IMR-90 (cell line): ENCODE measurements around the gene PLCD4. TPM values are rescaled to one million over a fixed set of nuclear protein-coding genes. Genes with fewer than 3 reads are reported as not detected.

Source experiments
- ATAC-seq: fragments of 200-7000 bp; cut with Tn5 transposase; 2 replicates; pipeline ENCODE4 v1.9.1; 2020; ENCODE audit warnings: low read depth, mild to moderate bottlenecking, moderate library complexity
- BruUV-seq: library from RNA; stranded (reverse); fragments of 400-500 nt; replicated peaks from 2 replicates; lab custom pipeline; 2021; lab: Mats Ljungman, UMichigan
- CTCF ChIA-PET: fragments of 300-600 bp; formaldehyde crosslinking; extraction: SDS; loops from one replicate; lab custom pipeline; 2021; ENCODE audit warnings: antibody characterized with exemption; lab: Yijun Ruan, JAX
- POLR2A ChIA-PET: fragments of 300-600 bp; sonication (Branson Sonifier 250); formaldehyde crosslinking; loops from one replicate; lab custom pipeline; 2022; ENCODE audit warnings: antibody characterized with exemption; ENCODE audit not compliant: unreplicated experiment; lab: Charles Lee
- DNase-seq: peaks from one replicate; pipeline ENCODE4 v3.0.0; 2013
- H2AFZ ChIP-seq: replicated peaks from 2 replicates; pipeline ENCODE3; 2013; ENCODE audit warnings: low read length, mild to moderate bottlenecking; ENCODE audit not compliant: poor library complexity
- H2AK5ac ChIP-seq: 2 replicates; pipeline ENCODE4 v1.6.1; 2013; ENCODE audit warnings: low read depth, low read length, inconsistent platforms
- H2AK9ac ChIP-seq: replicated peaks from 2 replicates; pipeline ENCODE3; 2013; ENCODE audit warnings: mild to moderate bottlenecking, low read depth, low read length, moderate library complexity; ENCODE audit not compliant: poor library complexity
- H2BK120ac ChIP-seq: 2 replicates; pipeline ENCODE4 v1.6.1; 2013; ENCODE audit warnings: low read depth, low read length, inconsistent platforms
- H2BK15ac ChIP-seq: 3 replicates; pipeline ENCODE4 v1.6.1; 2013; ENCODE audit warnings: low read depth, low read length, inconsistent platforms
- H2BK20ac ChIP-seq: 2 replicates; pipeline ENCODE4 v1.6.1; 2013; ENCODE audit warnings: low read depth, mild to moderate bottlenecking, inconsistent platforms, low read length, moderate library complexity
- H2BK5ac ChIP-seq: 2 replicates; pipeline ENCODE4 v1.6.1; 2013; ENCODE audit warnings: mild to moderate bottlenecking, low read depth, low read length, inconsistent platforms; ENCODE audit not compliant: poor library complexity, severe bottlenecking
- H3K14ac ChIP-seq: replicated peaks from 2 replicates; pipeline ENCODE4 v1.6.1; 2013; ENCODE audit warnings: low read depth, low read length, inconsistent platforms
- H3K18ac ChIP-seq: 2 replicates; pipeline ENCODE4 v1.6.1; 2013; ENCODE audit warnings: low read depth, low read length, control low read depth
- H3K23ac ChIP-seq: 2 replicates; pipeline ENCODE4 v1.6.1; 2013; ENCODE audit warnings: low read depth, low read length, inconsistent platforms
- H3K27ac ChIP-seq: 2 replicates; pipeline ENCODE4 v1.5.1; 2013; ENCODE audit warnings: mild to moderate bottlenecking, control low read depth, low read length; ENCODE audit not compliant: insufficient read depth
- H3K27me3 ChIP-seq: 2 replicates; pipeline ENCODE4 v1.6.1; 2013; ENCODE audit warnings: low read length; ENCODE audit not compliant: control insufficient read depth, insufficient read depth
- H3K36me3 ChIP-seq: 2 replicates; pipeline ENCODE4 v1.6.1; 2013; ENCODE audit warnings: low read length, mixed read lengths; ENCODE audit not compliant: control insufficient read depth, insufficient read depth
- H3K4ac ChIP-seq: 2 replicates; pipeline ENCODE4 v1.6.1; 2013; ENCODE audit warnings: low read depth, low read length, inconsistent platforms
- H3K4me1 ChIP-seq: 2 replicates; pipeline ENCODE4 v1.6.1; 2013; ENCODE audit warnings: low read length, mixed read lengths; ENCODE audit not compliant: control insufficient read depth, insufficient read depth
- H3K4me2 ChIP-seq: 2 replicates; pipeline ENCODE4 v1.6.1; 2013; ENCODE audit warnings: low read depth, mild to moderate bottlenecking, control low read depth, low read length, moderate library complexity
- H3K4me3 ChIP-seq: 2 replicates; pipeline ENCODE4 v1.5.1; 2013; ENCODE audit warnings: low read depth, mild to moderate bottlenecking, control low read depth, low read length, moderate library complexity; ENCODE audit not compliant: insufficient read depth
- H3K56ac ChIP-seq: 2 replicates; pipeline ENCODE4 v1.6.1; 2013; ENCODE audit warnings: low read length, inconsistent platforms; ENCODE audit not compliant: insufficient read depth; ENCODE audit errors: extremely low read depth
- H3K79me1 ChIP-seq, 2 experiments: 2 replicates each; pipeline ENCODE4 v1.6.1; 2013; ENCODE audit warnings: low read length in 2 of 2, inconsistent platforms in 1 of 2, low read depth in 1 of 2
- H3K9ac ChIP-seq: 2 replicates; pipeline ENCODE4 v1.6.1; 2013; ENCODE audit warnings: low read depth, low read length, control low read depth
- H3K9me1 ChIP-seq: 2 replicates; pipeline ENCODE4 v1.6.1; 2013; ENCODE audit warnings: low read length, inconsistent platforms; ENCODE audit not compliant: insufficient read depth
- H3K9me3 ChIP-seq: 2 replicates; pipeline ENCODE4 v1.6.1; 2013; ENCODE audit warnings: low read length; ENCODE audit not compliant: control insufficient read depth, insufficient read depth
- H4K20me1 ChIP-seq: 2 replicates; pipeline ENCODE4 v1.6.1; 2013; ENCODE audit warnings: low read length, inconsistent platforms; ENCODE audit not compliant: insufficient read depth
- H4K5ac ChIP-seq: 2 replicates; pipeline ENCODE4 v1.6.1; 2013; ENCODE audit warnings: mild to moderate bottlenecking, low read depth, low read length, control low read depth
- H4K8ac ChIP-seq, 2 experiments: 2 replicates each; pipeline ENCODE4 v1.6.1; 2013; ENCODE audit warnings: low read depth in 2 of 2, low read length in 2 of 2, control low read depth in 1 of 2, inconsistent platforms in 1 of 2
- H4K91ac ChIP-seq: 2 replicates; pipeline ENCODE4 v1.6.1; 2013; ENCODE audit warnings: low read depth, low read length, inconsistent platforms; ENCODE audit not compliant: insufficient read depth
- BHLHE40 ChIP-seq: fragments of 150-350 bp; IDR thresholded peaks from 2 replicates; pipeline ENCODE4 v1.6.1; 2016; ENCODE audit warnings: mild to moderate bottlenecking, low read depth, low read length
- CEBPB ChIP-seq: IDR thresholded peaks from 2 replicates; pipeline ENCODE4 v1.6.1; 2012; ENCODE audit warnings: low read depth, low read length, improper control_type of control experiment
- FOS ChIP-seq: fragments of 150-350 bp; IDR thresholded peaks from 2 replicates; pipeline ENCODE4 v1.6.1; 2016; ENCODE audit warnings: low read depth, low read length
- MAFK ChIP-seq: IDR thresholded peaks from 2 replicates; pipeline ENCODE4 v1.6.1; 2012; ENCODE audit warnings: low read depth, low read length, improper control_type of control experiment
- POLR2A ChIP-seq: IDR thresholded peaks from 2 replicates; pipeline ENCODE4 v1.6.1; 2012; ENCODE audit warnings: mild to moderate bottlenecking, low read depth, low read length
- RAD21 ChIP-seq: IDR thresholded peaks from 2 replicates; pipeline ENCODE4 v1.6.1; 2012; ENCODE audit warnings: low read length, improper control_type of control experiment
- RCOR1 ChIP-seq: IDR thresholded peaks from 2 replicates; pipeline ENCODE4 v1.6.1; 2012; ENCODE audit warnings: mild to moderate bottlenecking, low read length, improper control_type of control experiment; ENCODE audit not compliant: insufficient replicate concordance
- RFX5 ChIP-seq: IDR thresholded peaks from 2 replicates; pipeline ENCODE4 v1.8.0; 2012; ENCODE audit warnings: low read depth, mild to moderate bottlenecking, low read length, moderate library complexity
- WGBS, 2 experiments: methylation state at CpG; one replicate each; pipeline versions ENCODE4 v1.1.5 to v1.1.7; 2013; ENCODE audit warnings: missing lambda C conversion rate in 2 of 2; ENCODE audit not compliant: insufficient read length in 1 of 2; ENCODE audit errors: extremely low coverage in 2 of 2; 5-methylcytosine and 5-hydroxymethylcytosine counted together
- dilution Hi-C: fragments of 300-500 bp; cut with HindIII; formaldehyde crosslinking; loops from one replicate; pipeline ENCODE4 v1.14.3; 2018; ENCODE audit warnings: low sequenced_read_pairs; ENCODE audit not compliant: unreplicated experiment
- in situ Hi-C: fragments of 300-500 bp; cut with MboI; formaldehyde crosslinking; loops from 3 replicates; pipeline ENCODE4 v1.14.3; 2019; ENCODE audit warnings: low sequenced_read_pairs, inconsistent platforms, mixed read lengths
- intact Hi-C: fragments of 100-400 bp; cut with micrococcal nuclease; formaldehyde crosslinking; loops from 2 replicates; pipeline ENCODE4 v1.10.0; 2022
- polyA plus RNA-seq, 3 experiments: library from polyadenylated mRNA; depleted of rRNA; stranded (reverse); fragments of >200 nt; gene quantifications; 2 replicates each; pipeline ENCODE4 v1.2.3, GENCODE V29; 2012; ENCODE audit warnings: low replicate concordance in 1 of 3
- total RNA-seq: library from RNA; depleted of rRNA; stranded (reverse); fragments of >200 nt; gene quantifications from 2 replicates; pipeline ENCODE4 v1.2.3, GENCODE V29; 2012
- TF ChIP-seq, protein P1 (sequence below): fragments of 150-350 bp; IDR thresholded peaks from 2 replicates; pipeline ENCODE4 v1.6.1; 2016; ENCODE audit warnings: low read depth, mild to moderate bottlenecking, low read length, moderate library complexity, borderline replicate concordance
- TF ChIP-seq, protein P2 (sequence below): conservative IDR thresholded peaks from 2 replicates; pipeline ENCODE4 v1.5.1; 2012; ENCODE audit warnings: mild to moderate bottlenecking, low read depth, low read length, improper control_type of control experiment

Gene PLCD4
- total and polyA plus RNA-seq, 2 of the 4 experiments (the other 2 are of a cell fraction): 1.9 to 2.0 TPM

DNA sequence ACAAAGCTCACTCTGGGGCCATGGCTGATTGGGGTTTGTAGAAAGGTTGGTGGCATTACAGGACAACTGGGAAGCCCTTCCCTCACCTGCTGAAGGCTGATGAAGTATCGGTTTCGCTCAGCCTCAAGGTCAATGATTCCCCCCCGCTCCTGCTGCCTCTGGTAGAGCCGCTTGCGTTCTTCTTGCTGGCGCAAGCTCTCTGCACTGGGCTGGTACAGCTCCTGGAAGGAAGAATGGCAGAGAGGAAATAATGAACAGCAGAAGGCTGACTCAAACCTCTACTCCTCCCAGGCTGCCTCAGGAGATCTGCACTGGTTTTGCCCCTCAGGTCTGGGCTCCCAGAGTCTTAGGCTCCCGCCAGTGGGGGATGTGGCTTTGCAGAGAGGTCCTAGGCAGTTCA, 57.0 kb downstream of the PLCD4 start:
- Histone ChIP-seq H4K5ac (no peak overlapping the region), H2BK20ac (no peak overlapping the region), H3K4me3 (no peak overlapping the region), H3K14ac (no peak overlapping the region), H4K20me1 (peaks cover 8% of the 10 kb centered on the region; the same call in 1 of the 2 replicates), H2BK120ac (no peak overlapping the region), H4K91ac (no peak overlapping the region), H3K27ac (no peak overlapping the region), H3K9me1 (peaks cover 8% of the 10 kb centered on the region; the same call in 1 of the 2 replicates), H4K8ac (no peak overlapping the region), H3K23ac (no peak overlapping the region), H2AK5ac (no peak overlapping the region), H3K36me3 (peaks cover 57% of the 10 kb centered on the region), H2BK15ac (no peak overlapping the region), H3K4me1 (peaks cover 3% of the 10 kb centered on the region; the same call in 1 of the 2 replicates), H3K4me2 (no peak overlapping the region), H3K56ac (no peak overlapping the region), H2BK5ac (no peak overlapping the region), H3K4ac (no peak overlapping the region), H3K9ac (no peak overlapping the region), H2AFZ (no peak overlapping the region), H3K79me1 (peaks cover 37 to 40% of the 10 kb centered on the region in 2 experiments), H2AK9ac (no peak overlapping the region), H3K27me3 (no peaks in the 10 kb centered on the region), H3K9me3 (no peaks in the 10 kb centered on the region), H3K18ac (no peak overlapping the region)
- TF ChIP-seq MAFK (no peak), CEBPB (no peak), FOS (no peak), BHLHE40 (no peak), RCOR1 (no peak), RFX5 (no peak), POLR2A (no peak), RAD21 (no peak)
- TF ChIP-seq, protein P1, sequence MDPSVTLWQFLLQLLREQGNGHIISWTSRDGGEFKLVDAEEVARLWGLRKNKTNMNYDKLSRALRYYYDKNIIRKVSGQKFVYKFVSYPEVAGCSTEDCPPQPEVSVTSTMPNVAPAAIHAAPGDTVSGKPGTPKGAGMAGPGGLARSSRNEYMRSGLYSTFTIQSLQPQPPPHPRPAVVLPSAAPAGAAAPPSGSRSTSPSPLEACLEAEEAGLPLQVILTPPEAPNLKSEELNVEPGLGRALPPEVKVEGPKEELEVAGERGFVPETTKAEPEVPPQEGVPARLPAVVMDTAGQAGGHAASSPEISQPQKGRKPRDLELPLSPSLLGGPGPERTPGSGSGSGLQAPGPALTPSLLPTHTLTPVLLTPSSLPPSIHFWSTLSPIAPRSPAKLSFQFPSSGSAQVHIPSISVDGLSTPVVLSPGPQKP: no peak
- TF ChIP-seq, protein P2, sequence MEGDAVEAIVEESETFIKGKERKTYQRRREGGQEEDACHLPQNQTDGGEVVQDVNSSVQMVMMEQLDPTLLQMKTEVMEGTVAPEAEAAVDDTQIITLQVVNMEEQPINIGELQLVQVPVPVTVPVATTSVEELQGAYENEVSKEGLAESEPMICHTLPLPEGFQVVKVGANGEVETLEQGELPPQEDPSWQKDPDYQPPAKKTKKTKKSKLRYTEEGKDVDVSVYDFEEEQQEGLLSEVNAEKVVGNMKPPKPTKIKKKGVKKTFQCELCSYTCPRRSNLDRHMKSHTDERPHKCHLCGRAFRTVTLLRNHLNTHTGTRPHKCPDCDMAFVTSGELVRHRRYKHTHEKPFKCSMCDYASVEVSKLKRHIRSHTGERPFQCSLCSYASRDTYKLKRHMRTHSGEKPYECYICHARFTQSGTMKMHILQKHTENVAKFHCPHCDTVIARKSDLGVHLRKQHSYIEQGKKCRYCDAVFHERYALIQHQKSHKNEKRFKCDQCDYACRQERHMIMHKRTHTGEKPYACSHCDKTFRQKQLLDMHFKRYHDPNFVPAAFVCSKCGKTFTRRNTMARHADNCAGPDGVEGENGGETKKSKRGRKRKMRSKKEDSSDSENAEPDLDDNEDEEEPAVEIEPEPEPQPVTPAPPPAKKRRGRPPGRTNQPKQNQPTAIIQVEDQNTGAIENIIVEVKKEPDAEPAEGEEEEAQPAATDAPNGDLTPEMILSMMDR: no peak
- DNase-seq: no peak
- ATAC-seq: no peak
- no TSS peak for BruUV-seq
- ChIA-PET CTCF (interaction anchor here (0.5 kb wide), 1 partner anchor 108 kb away, joined by 3 read pairs; no protein-coding TSS in a partner anchor), POLR2A (no interaction called here)
- intact Hi-C loops: no loop called here
- dilution Hi-C loops: no loop called here
- WGBS, 2 experiments: no CpG with 5 or more reads among the region's 7 CpGs
- in situ Hi-C loops: no loop called here
